Right lobe of liver (tissue), 6 donors: ENCODE measurements around the gene DSP. TPM values are rescaled to one million over a fixed set of nuclear protein-coding genes. Genes with fewer than 3 reads are reported as not detected.

Experiments used
- ATAC-seq, 4 donors: fragments of 200-7000 bp; cut with Tn5 transposase; one replicate each; pipeline ENCODE4 v1.9.1; 2020; ENCODE audit warnings: mild to moderate bottlenecking in 4 of 4, moderate library complexity in 4 of 4
- DNase-seq, 3 donors: peaks; one replicate each; pipeline ENCODE4 v3.0.0-alpha.2; 2020
- H3K27ac ChIP-seq, 3 donors: fragments of 200-600 bp; one replicate each; pipeline ENCODE4 v1.8.0; 2022
- H3K27me3 ChIP-seq, 2 donors: fragments of 200-600 bp; one replicate each; pipeline ENCODE4 v1.8.0; 2022
- H3K36me3 ChIP-seq, 4 donors: fragments of 200-600 bp; sonication (generic) in 1 of 4; one replicate each; pipeline versions ENCODE4 v1.5.1 to v1.8.0; 2017 to 2022; ENCODE audit warnings: control low read depth in 1 of 4
- H3K4me1 ChIP-seq, 4 donors: fragments of 200-600 bp; sonication (generic) in 1 of 4; one replicate each; pipeline versions ENCODE4 v1.5.1 to v1.8.0; 2017 to 2022; ENCODE audit warnings: control low read depth in 1 of 4
- H3K4me3 ChIP-seq, 3 donors: fragments of 200-600 bp; one replicate each; pipeline ENCODE4 v1.8.0; 2022
- H3K9me3 ChIP-seq, 4 donors: fragments of 200-600 bp; sonication (generic) in 1 of 4; one replicate each; pipeline versions ENCODE4 v1.5.1 to v1.8.0; 2017 to 2022; ENCODE audit warnings: control low read depth in 1 of 4
- POLR2A ChIP-seq: fragments of 450-650 bp; IDR thresholded peaks from one replicate; pipeline ENCODE4 v1.6.1; 2017; ENCODE audit warnings: antibody characterized with exemption, mild to moderate bottlenecking
- WGBS: methylation state at CpG from one replicate; pipeline ENCODE4 v1.1.6; 2018; ENCODE audit warnings: low coverage, low lambda C conversion rate; ENCODE audit not compliant: insufficient coverage; ENCODE audit errors: missing lambda C conversion rate; 5-methylcytosine and 5-hydroxymethylcytosine counted together
- intact Hi-C, 2 donors: fragments of 100-400 bp; cut with DNase I; formaldehyde crosslinking; loops; one replicate each; pipeline versions ENCODE4 v1.11.2 to v1.14.1; 2022
- total RNA-seq, 6 experiments: library from RNA; depleted of rRNA in 2 of 6; stranded (reverse); fragments of >200 nt in 2 of 6; fragmentation: NEBNext Ultra II Directional in 3 of 6; extraction: Animal tissue kit (Norgen Biotek cat#: 25700) in 3 of 6; gene quantifications; one replicate each; pipeline versions ENCODE4 v1.1.0 to v1.2.4, GENCODE V29; 2016 to 2023
- TF ChIP-seq, protein P1 (sequence below), 4 donors: fragments of 200-600 bp in 3 of 4; fragments of 450-650 bp in 1 of 4; IDR thresholded peaks; one replicate each; pipeline versions ENCODE4 v1.5.1 to v1.8.0; 2016 to 2022; ENCODE audit warnings: antibody characterized with exemption in 4 of 4, mild to moderate bottlenecking in 2 of 4
- donor health status: DM: no; HTN: yes; CAD: no.
- donor health status: DM: no; HTN: no; CAD: no.
- donor health status: DM: no; HTN: no; CAD: no.
- donor health status: DM: no; HTN: yes; CAD: no.
- donor health status: DM: no; HTN: yes; CAD: no.

DSP gene
- total RNA-seq, 6 experiments from 2014 or later: 64.6 to 94.2 (median 82.1) TPM

DNA sequence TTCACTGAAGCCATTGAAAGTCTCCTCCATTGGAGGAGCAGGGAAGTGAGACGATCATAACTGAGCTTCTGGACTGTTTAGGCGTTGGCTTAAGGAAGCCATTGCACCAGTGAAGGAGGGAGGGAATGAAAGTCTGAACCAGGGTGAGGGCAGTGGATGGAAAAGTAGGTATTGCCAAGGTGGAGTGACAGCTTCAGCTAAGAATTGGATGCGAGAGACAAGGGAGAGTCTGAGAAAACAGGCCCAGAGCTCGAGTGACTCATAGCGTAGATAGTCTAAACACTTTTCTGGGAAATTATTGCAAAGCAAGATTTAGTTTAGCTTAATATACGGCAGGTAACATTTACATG is 4.5 kb downstream of the DSP start:
- Histone ChIP-seq H3K27ac (peak overlapping the region in 1 of 3 donors; percentile 86), H3K9me3 (no peaks in the 10 kb centered on the region), H3K36me3 (no peaks in the 10 kb centered on the region), H3K4me1 (peaks cover 0 to 60% (median 21%) of the 10 kb centered on the region in 4 donors), H3K4me3 (no peak overlapping the region), H3K27me3 (no peaks in the 10 kb centered on the region)
- TF ChIP-seq, protein P1, sequence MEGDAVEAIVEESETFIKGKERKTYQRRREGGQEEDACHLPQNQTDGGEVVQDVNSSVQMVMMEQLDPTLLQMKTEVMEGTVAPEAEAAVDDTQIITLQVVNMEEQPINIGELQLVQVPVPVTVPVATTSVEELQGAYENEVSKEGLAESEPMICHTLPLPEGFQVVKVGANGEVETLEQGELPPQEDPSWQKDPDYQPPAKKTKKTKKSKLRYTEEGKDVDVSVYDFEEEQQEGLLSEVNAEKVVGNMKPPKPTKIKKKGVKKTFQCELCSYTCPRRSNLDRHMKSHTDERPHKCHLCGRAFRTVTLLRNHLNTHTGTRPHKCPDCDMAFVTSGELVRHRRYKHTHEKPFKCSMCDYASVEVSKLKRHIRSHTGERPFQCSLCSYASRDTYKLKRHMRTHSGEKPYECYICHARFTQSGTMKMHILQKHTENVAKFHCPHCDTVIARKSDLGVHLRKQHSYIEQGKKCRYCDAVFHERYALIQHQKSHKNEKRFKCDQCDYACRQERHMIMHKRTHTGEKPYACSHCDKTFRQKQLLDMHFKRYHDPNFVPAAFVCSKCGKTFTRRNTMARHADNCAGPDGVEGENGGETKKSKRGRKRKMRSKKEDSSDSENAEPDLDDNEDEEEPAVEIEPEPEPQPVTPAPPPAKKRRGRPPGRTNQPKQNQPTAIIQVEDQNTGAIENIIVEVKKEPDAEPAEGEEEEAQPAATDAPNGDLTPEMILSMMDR (IDR thresholded peaks at IDR 0.05): no peak
- TF ChIP-seq POLR2A: no peak
- DNase-seq (no peak), ATAC-seq (no peak)
- WGBS: 82% methylated on average over 6 of the region's 6 CpGs
- intact Hi-C loops: no loop called here

DNA sequence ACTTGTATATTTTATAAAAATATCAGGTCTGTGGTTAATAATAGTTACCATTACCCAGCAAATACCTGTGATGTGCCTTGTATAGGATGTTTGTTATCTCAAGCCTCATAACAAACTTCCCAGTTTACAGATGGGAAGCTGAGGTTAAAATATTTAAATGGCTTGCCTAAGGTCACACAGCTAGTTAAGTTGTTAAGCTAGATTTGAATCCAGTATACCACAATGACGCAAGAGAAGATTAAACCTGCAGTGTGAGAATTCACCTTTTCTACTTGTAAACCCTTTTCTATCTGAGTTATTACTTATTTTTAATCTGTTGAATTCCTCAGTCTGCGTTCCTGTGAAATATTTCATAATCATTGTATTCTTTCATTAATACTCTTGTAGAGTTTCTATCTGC is 4.9 kb downstream of the DSP start:
- DNase-seq (no peak), ATAC-seq (no peak)
- 70% methylated on average over 2 of the region's 2 CpGs for WGBS
- Histone ChIP-seq H3K27me3 (no peaks in the 10 kb centered on the region), H3K4me3 (no peak overlapping the region), H3K27ac (peak overlapping the region in 1 of 3 donors; percentile 86), H3K36me3 (no peaks in the 10 kb centered on the region), H3K4me1 (peaks cover 0 to 64% (median 23%) of the 10 kb centered on the region in 4 donors), H3K9me3 (no peaks in the 10 kb centered on the region)
- TF ChIP-seq, protein P1 (IDR thresholded peaks at IDR 0.05): no peak
- TF ChIP-seq POLR2A: no peak
- intact Hi-C loops: no loop called here

DNA sequence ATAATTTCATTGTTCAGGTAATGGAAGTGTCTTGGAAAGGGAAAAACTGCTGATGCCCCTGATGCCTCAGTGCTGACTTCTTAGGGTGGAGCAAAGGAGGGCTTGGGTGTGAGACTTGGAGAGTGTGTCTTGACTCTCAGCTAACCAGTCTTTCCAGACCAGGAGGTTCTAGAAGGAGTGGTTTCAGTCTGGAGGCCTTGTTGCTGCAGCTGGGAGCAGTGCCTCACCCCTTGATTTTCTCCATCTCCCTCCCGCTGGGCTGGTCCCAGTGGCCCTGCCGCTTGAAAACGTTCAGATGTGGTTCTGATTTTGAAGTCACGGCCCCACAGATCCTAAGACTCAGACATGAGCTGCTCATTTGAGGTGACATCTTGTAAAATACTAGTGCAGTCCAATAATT is 5.4 kb downstream of the DSP start:
- H3K27ac ChIP-seq: peak overlapping the region in 1 of 3 donors; percentile 86
- no peaks in the 10 kb centered on the region for H3K27me3 ChIP-seq
- DNase-seq (no peak), ATAC-seq (no peak)
- no peak for TF ChIP-seq POLR2A
- TF ChIP-seq, protein P1 (IDR thresholded peaks at IDR 0.05): no peak
- no peaks in the 10 kb centered on the region for H3K36me3 ChIP-seq
- intact Hi-C loops: no loop called here
- no peak overlapping the region for H3K4me3 ChIP-seq
- no peaks in the 10 kb centered on the region for H3K9me3 ChIP-seq
- 50% methylated on average over 3 of the region's 4 CpGs for WGBS
- H3K4me1 ChIP-seq: peaks cover 0 to 69% (median 26%) of the 10 kb centered on the region in 4 donors

DNA sequence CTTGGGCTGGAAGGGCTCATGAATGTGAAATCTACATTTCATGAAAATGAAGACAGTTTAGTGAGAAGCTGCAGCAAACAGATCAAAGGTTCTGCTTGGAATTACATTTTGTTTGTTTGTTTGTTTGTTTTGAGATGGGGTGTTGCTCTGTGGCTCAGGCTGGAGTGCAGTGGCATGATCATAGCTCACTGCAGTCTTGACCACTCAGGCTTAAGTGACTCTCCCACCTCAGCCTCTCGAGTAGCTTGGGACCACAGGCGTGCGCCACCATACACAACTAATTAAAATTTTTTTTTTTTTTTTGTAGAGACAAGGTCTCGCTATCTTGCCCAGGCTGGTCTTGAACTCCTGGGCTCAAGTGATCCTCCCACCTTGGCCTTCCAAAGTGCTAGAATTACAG is 5.8 kb downstream of the DSP start:
- DNase-seq: no peak
- TF ChIP-seq, protein P1 (IDR thresholded peaks at IDR 0.05): no peak
- no peak for TF ChIP-seq POLR2A
- H3K4me3 ChIP-seq: no peak overlapping the region
- no peaks in the 10 kb centered on the region for H3K36me3 ChIP-seq
- no peaks in the 10 kb centered on the region for H3K9me3 ChIP-seq
- WGBS: 91% methylated on average over 4 of the region's 4 CpGs
- H3K27me3 ChIP-seq: no peaks in the 10 kb centered on the region
- intact Hi-C loops: no loop called here
- ATAC-seq: no peak
- H3K27ac ChIP-seq: peak overlapping the region in 1 of 3 donors; percentile 86
- H3K4me1 ChIP-seq: peaks cover 0 to 69% (median 26%) of the 10 kb centered on the region in 4 donors

DNA sequence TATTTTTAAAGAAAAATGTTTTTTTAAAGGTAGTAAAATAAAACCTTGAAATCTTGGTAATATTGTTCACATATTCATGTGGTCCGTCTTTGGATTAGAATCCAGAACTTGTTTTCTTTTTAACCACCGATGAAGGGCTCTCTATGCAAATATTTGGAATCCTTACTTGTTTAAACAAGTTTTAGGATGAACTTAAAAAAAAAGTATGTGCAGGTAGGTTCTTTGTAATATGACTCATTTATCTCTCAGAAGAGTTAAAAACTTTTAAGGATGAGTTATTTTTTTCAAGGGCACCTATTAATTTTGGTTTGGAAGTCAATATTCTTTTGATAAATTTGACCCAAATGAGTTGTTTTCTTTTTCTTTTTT is 8.9 kb downstream of the DSP start:
- Histone ChIP-seq H3K27ac (peak overlapping the region; percentile 17 to 86 (median 64)), H3K36me3 (no peaks in the 10 kb centered on the region), H3K9me3 (no peaks in the 10 kb centered on the region), H3K4me3 (no peak overlapping the region), H3K27me3 (no peaks in the 10 kb centered on the region), H3K4me1 (peaks cover 0 to 66% (median 27%) of the 10 kb centered on the region in 4 donors)
- WGBS: 22% methylated on average over 2 of the region's 2 CpGs
- intact Hi-C loops: no loop called here
- peak; percentile 25 to 54 (median 48) for ATAC-seq
- TF ChIP-seq POLR2A: no peak
- TF ChIP-seq, protein P1 (IDR thresholded peaks at IDR 0.05): no peak
- DNase-seq: no peak
